NCI-H446 (cell line): ENCODE measurements around the gene SCYGR3.
"Not testable (repeated sequence)": the region's sequence is repeated elsewhere in the genome, so short reads cannot be mapped to it uniquely, and the experiment has no call there.

Experiments used
- DNase-seq, 2 experiments: peaks; one replicate each; lab custom pipeline; 2025; lab: John Stamatoyannopoulos, UW

Gene SCYGR3

DNA sequence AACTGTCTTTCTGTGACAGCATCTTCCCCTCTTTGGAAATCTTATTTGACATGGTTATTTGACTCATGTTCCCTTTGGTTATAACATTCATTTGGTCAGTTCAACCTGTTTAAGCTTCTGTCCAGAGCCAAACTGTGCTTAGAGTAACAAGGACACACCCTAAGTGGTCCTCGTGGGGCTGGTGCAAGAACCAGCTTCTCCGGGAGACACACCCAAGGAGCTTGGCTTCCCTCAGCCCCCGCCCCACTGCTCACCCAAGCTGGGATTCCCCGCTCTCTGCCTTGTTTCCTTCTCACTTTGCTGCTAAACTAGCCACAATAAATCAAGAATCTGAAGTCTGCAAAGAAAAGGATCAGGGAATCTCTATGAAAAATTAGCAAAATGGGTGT lies 1.4 kb downstream of the SCYGR3 start:
- no peak for DNase-seq

GRCh38 chr2:227612546-227613271 lies 1.9 kb downstream of the SCYGR3 start:
- no peak for DNase-seq

- no peak for DNase-seq
These were observed 4.5 kb downstream of the SCYGR3 start for GRCh38 chr2:227610123-227610522.

DNA sequence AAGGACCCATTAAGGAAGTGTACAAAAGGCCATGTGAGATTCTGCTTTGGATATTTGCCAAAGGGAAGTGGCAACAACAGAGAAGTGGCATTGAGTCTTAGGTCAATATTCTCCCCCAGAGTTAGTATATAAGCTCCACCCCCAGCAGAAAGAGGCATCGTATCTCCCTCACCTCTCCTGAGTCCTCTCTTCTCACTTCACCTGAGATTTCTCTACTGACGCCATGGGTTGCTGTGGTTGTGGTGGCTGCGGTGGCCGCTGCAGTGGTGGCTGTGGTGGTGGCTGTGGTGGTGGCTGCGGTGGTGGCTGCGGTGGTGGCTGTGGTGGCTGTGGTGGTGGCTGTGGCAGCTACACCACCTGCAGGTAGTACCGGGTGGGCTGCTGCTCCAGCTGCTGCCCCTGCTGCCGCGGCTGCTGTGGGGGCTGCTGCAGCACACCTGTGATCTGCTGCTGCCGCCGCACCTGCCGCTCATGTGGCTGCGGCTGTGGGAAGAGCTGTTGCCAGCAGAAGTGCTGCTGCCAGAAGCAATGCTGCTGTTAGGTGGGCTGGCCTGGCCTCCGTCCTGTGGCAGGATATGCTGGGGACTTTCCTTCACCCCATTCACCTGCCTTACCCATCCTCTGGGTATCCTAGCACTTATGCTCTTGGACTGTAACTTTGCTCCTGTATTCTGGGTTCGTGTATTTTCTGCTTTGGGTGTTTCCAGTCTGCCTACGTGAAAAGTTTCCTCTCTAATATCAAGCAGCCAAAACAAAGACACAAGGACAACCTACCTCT lies 5.9 kb downstream of the SCYGR3 start:
- no peak for DNase-seq

DNA sequence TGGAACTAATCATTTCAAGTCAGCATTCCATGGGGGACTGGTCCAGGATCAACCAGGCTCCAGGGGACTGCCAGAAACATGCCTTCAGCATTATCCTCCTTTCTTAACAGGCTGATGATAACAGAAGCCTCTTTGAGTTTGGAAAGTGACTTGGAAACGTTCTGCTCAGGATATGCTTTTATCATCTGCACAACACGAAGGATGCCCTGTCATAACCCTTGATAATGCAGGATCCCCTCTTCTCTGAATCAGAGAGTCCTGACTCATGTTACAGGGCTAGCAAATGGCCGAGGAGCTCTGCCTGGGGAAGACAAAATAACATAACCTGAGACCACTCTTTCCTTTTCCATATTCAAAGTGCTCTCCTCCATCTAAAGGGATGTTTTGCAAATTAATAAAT lies 6.7 kb downstream of the SCYGR3 start:
- DNase-seq: no peak

GRCh38 chr2:227606476-227606875 lies 8.2 kb downstream of the SCYGR3 start:
- no peak for DNase-seq

GRCh38 chr2:227602358-227602757 lies 12.3 kb downstream of the SCYGR3 start:
- no peak for DNase-seq

GRCh38 chr2:227598835-227599503 lies 15.7 kb downstream of the SCYGR3 start, which contains the start of gene SCYGR2:
SCYGR2 (plus strand) TSS chr2:227598893; CDS start chr2:227598893, 0 bp downstream.
- DNase-seq: not testable (repeated sequence)

GRCh38 chr2:227597998-227598397 lies 16.6 kb downstream of the SCYGR3 start:
- DNase-seq: no peak

GRCh38 chr2:227597036-227597435 lies 17.6 kb downstream of the SCYGR3 start:
- DNase-seq: no peak

DNA sequence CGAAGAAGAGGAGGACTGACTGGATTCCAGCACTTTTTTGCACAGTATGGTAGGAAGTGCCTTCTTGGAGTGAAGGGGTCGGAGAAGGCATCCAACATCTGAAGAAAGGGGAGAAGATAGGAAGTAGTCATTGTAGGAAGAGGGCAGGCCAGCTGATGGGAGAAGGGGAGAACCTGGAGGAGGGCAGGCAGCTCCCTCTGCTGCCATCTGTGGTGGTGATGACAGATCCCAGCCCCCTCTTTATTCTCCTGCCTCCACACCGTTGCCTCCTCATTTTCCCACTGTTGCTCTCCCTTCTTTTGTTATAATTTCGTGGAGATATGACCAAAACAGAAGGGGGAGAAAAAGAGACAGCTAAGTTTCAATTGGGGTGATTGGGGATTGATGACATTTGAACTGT lies 18.8 kb downstream of the SCYGR3 start:
- no peak for DNase-seq

GRCh38 chr2:227592694-227593387 lies 21.8 kb downstream of the SCYGR3 start:
- no peak for DNase-seq

GRCh38 chr2:227582369-227582768 lies 32.3 kb downstream of the SCYGR3 start:
- DNase-seq: no peak

DNA sequence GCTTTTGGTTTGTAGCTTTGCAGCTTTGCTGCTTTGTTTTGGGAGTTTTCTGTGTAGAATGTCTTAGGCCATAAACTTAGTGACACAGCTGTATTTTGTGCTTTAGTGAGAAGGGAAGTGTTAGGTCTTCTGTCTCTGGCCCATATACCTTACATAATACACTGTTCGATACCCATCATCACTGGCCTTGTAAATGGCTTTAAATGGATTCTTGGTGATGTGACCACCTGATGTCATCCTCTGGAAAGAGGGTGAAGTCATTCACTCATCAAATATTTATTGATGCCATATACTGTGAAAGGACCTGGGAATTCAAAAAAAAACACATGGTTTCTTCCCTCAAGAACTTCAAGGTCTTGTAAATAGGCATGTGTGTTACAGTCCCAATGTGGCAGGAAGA lies 34.8 kb downstream of the SCYGR3 start:
- DNase-seq: no peak

DNA sequence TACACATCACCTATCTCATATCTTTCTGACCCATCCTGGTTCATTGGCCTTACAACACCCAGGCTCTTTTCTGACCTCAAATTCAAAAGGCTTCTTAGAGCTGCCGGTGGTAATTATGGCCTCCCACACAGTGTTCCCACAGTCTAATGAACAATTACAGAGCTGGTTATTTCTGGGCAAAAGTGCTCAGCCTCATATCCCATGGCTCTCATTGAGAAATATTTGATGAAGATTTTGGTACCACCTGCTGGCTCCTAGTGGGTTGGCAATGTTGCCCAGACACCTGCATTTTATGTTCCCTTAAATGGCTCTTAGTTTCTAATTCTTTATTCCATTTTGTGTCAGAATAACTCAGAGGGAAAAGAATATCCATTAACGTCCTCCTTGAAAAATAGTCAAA lies 36.0 kb downstream of the SCYGR3 start:
- no peak for DNase-seq

GRCh38 chr2:227577555-227577954 lies 37.1 kb downstream of the SCYGR3 start:
- no peak for DNase-seq

DNA sequence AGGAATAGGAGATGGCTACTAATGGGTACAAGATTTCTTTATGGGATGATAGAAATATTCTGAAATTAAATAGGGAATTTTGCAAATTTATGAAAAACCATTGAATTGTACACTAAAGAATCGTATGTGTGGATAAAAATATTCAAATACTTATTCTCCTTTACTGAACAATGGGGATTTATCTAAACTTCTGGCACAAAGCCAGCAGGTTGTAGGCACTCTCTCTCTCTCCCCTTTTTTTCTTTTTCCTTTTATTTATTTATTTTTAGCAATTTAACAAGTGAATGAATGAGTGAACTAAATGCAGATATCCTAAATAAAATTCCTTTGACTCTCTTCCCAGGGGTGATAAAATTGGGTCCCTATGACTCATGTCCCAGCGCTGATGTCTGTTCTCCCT lies 37.8 kb downstream of the SCYGR3 start:
- DNase-seq: no peak

- DNase-seq: no peak
These were observed 38.5 kb downstream of the SCYGR3 start for GRCh38 chr2:227576110-227576509.

DNA sequence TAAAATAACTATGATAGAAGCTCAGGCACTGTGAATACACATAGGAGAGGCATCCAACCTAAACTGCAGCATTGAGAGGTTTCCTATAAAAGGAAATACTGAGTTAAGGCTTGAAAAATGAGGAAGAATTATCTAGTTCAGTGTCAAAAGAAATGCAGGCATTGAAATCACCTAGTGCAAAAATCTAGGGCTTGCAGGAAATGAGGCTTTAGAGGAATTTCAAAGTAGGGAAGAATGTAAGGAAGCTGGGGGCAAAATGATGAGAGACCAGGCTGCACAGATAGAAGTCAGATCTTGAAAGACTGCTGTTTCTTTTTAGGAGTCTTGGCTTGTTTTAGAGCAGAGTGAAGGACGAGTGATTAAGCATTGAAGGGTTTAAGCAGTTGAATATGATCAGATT lies 44.0 kb downstream of the SCYGR3 start:
- no peak for DNase-seq

DNA sequence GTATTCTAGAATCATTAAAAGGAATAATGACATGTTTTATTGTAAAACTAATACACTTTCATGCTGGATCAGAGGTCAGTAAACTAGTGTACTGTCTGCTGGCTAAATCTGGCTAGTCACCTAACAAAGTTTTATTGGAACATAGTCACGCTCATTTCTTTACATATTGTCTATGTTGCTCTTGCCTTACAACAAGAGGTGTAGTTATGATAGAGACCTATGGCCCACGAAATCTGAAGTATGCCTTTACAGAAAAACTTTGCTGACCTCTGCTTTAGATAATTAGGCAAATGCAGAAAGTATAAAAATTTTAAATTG lies 45.8 kb downstream of the SCYGR3 start:
- DNase-seq: no peak

DNA sequence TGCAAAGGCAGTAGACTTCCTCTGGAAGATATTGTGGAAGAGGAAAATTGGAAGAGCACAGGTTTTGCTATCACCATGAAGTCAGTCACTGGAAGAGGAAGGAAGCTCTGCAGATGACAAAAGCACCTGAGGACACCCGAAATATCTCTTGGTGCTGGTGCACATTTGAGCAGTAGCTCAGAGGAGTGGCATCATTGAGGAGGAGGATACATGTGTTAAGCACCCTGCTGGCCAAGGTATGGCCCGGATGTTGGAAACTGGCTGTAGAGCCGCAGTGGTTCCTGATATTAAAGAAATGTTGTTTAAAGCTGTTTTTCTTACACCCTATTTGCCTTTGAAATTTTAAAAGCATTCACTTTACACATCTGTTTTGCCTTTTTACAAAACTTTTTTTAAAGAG lies 48.6 kb downstream of the SCYGR3 start:
- DNase-seq: no peak

- no peak for DNase-seq
These were observed 49.6 kb downstream of the SCYGR3 start for GRCh38 chr2:227565080-227565479.
